H1 (cell line): ENCODE data around the gene MXI1.

Experiments used
- CTCF ChIP-seq, 3 experiments: IDR thresholded peaks; 1 replicate in 2 of 3; 2 replicates in 1 of 3; pipeline versions ENCODE4 v1.5.1 to v1.6.1; 2011; ENCODE audit warnings: low read length in 3 of 3, mild to moderate bottlenecking in 3 of 3, inconsistent platforms in 2 of 3, low read depth in 1 of 3, moderate library complexity in 1 of 3; ENCODE audit not compliant: insufficient read depth in 1 of 3; ENCODE audit errors: control extremely low read depth in 1 of 3
- HDAC2 ChIP-seq, 2 experiments: fragments of 300-600 bp in 1 of 2; sonication (generic) in 1 of 2; IDR thresholded peaks; 2 replicates each; pipeline ENCODE4 v1.6.1; 2011 to 2012; ENCODE audit warnings: low read depth in 2 of 2, low read length in 2 of 2, mild to moderate bottlenecking in 2 of 2, moderate library complexity in 2 of 2, borderline replicate concordance in 1 of 2, inconsistent platforms in 1 of 2
- HDAC6 ChIP-seq: IDR thresholded peaks from one replicate; pipeline ENCODE4 v1.7.1; 2012; ENCODE audit warnings: low read depth, mild to moderate bottlenecking, inconsistent platforms, low read length, moderate library complexity
- NRF1 ChIP-seq: IDR thresholded peaks from 2 replicates; pipeline ENCODE4 v1.6.1; 2011; ENCODE audit warnings: mild to moderate bottlenecking, low read depth, low read length, improper control_type of control experiment
- PHF8 ChIP-seq: fragments of 200-600 bp; sonication (generic); conservative IDR thresholded peaks from 2 replicates; pipeline ENCODE4 v1.7.1; 2012; ENCODE audit warnings: low read depth, mild to moderate bottlenecking, inconsistent platforms, low read length, moderate library complexity
- POLR2A ChIP-seq, 2 experiments: IDR thresholded peaks; 1 replicate in 1 of 2; 2 replicates in 1 of 2; pipeline ENCODE4 v1.6.1; 2011; ENCODE audit warnings: low read depth in 2 of 2, low read length in 2 of 2, mild to moderate bottlenecking in 2 of 2; ENCODE audit errors: control extremely low read depth in 1 of 2
- RAD21 ChIP-seq, 2 experiments: IDR thresholded peaks in 1 of 2; conservative IDR thresholded peaks in 1 of 2; 2 replicates each; pipeline ENCODE4 v1.6.1; 2011; ENCODE audit warnings: low read depth in 2 of 2, low read length in 2 of 2, improper control_type of control experiment in 1 of 2, inconsistent platforms in 1 of 2, mild to moderate bottlenecking in 1 of 2, moderate library complexity in 1 of 2

- TF ChIP-seq RAD21 (IDR thresholded peaks at IDR 0.05 in 1 of 2, conservative IDR thresholded peaks at IDR 0.05 in 1 of 2; ENCODE audit: low read depth in 2 of 2, low read length in 2 of 2) (peak; percentile 83 to 86), PHF8 (no peak), POLR2A (IDR thresholded peaks at IDR 0.05; ENCODE audit: control extremely low read depth in 1 of 2, low read depth in 2 of 2, low read length in 2 of 2) (no peak), CTCF (IDR thresholded peaks at IDR 0.05; ENCODE audit: control extremely low read depth in 1 of 3, insufficient read depth in 1 of 3, low read depth in 1 of 3, low read length in 3 of 3) (peak in 2 of 3 experiments; percentile 70 to 72; a peak in 3 of 4 replicates), HDAC6 (no peak), NRF1 (no peak), HDAC2 (IDR thresholded peaks at IDR 0.05; ENCODE audit: borderline replicate concordance in 1 of 2, low read depth in 2 of 2, low read length in 2 of 2) (no peak)
Measured at GRCh38 chr10:110279407-110279986, 72.1 kb downstream of the MXI1 start.
